Panc1 (cell line): ENCODE measurements around the gene FCN1. TPM values are rescaled to one million over a fixed set of nuclear protein-coding genes. Genes with fewer than 3 reads are reported as not detected.

ENCODE experiments used
- ATAC-seq: fragments of 200-7000 bp; cut with Tn5 transposase; 2 replicates; pipeline ENCODE4 v1.9.1; 2020; ENCODE audit warnings: mild to moderate bottlenecking, moderate library complexity
- BruUV-seq: library from RNA; stranded (reverse); fragments of 400-500 nt; replicated peaks from 2 replicates; lab custom pipeline; 2021; lab: Mats Ljungman, UMichigan
- CTCF ChIA-PET: fragments of 300-600 bp; sonication (Branson Sonifier 250); formaldehyde crosslinking; loops from one replicate; lab custom pipeline; 2022; ENCODE audit warnings: antibody characterized with exemption; lab: Charles Lee
- POLR2A ChIA-PET: fragments of 300-600 bp; sonication (Branson Sonifier 250); formaldehyde crosslinking; loops from one replicate; lab custom pipeline; 2022; ENCODE audit warnings: antibody characterized with exemption; lab: Charles Lee
- DNase-seq: peaks from one replicate; pipeline ENCODE4 v3.0.0-alpha.2; 2010; ENCODE audit warnings: low read depth, low spot score
- H3K27ac ChIP-seq: 2 replicates; pipeline ENCODE4 v1.5.1; 2011; ENCODE audit warnings: mild to moderate bottlenecking, low read length, inconsistent platforms
- H3K27me3 ChIP-seq: fragments of 200-500 bp; sonication (Bioruptor generic); 2 replicates; pipeline ENCODE4 v1.6.0; 2014; ENCODE audit warnings: low read length, inconsistent platforms; ENCODE audit not compliant: control insufficient read depth, insufficient read depth
- H3K36me3 ChIP-seq: fragments of 200-500 bp; sonication (Bioruptor generic); 2 replicates; pipeline ENCODE4 v1.5.1; 2014; ENCODE audit warnings: inconsistent platforms, mild to moderate bottlenecking, low read length, moderate library complexity; ENCODE audit not compliant: control insufficient read depth, insufficient read depth
- H3K4me1 ChIP-seq: 2 replicates; pipeline ENCODE4 v1.5.1; 2011; ENCODE audit warnings: inconsistent platforms, mild to moderate bottlenecking, low read length, moderate library complexity; ENCODE audit not compliant: control insufficient read depth, insufficient read depth
- H3K4me3 ChIP-seq, 2 experiments: 2 replicates each; pipeline ENCODE4 v1.5.1; 2011 to 2012; ENCODE audit warnings: low read depth in 2 of 2, low read length in 2 of 2, mild to moderate bottlenecking in 2 of 2, inconsistent platforms in 1 of 2, moderate library complexity in 1 of 2
- H3K9me3 ChIP-seq: fragments of 200-500 bp; sonication (Bioruptor generic); 2 replicates; pipeline ENCODE4 v1.5.1; 2014; ENCODE audit warnings: low read depth, mild to moderate bottlenecking, inconsistent platforms, low read length, moderate library complexity; ENCODE audit not compliant: control insufficient read depth, insufficient read depth
- CTCF ChIP-seq: fragments of 450-650 bp; IDR thresholded peaks from 2 replicates; pipeline ENCODE4 v1.5.1; 2017; ENCODE audit warnings: mild to moderate bottlenecking
- POLR2AphosphoS5 ChIP-seq: IDR thresholded peaks from 2 replicates; pipeline ENCODE4 v1.6.1; 2012; ENCODE audit warnings: mild to moderate bottlenecking, low read depth, low read length, moderate library complexity
- REST ChIP-seq, 2 experiments: IDR thresholded peaks; 2 replicates each; pipeline ENCODE4 v1.6.1; 2011 to 2012; ENCODE audit warnings: low read depth in 2 of 2, control low read depth in 1 of 2, low read length in 1 of 2, mild to moderate bottlenecking in 1 of 2, moderate library complexity in 1 of 2; ENCODE audit not compliant: insufficient read depth in 1 of 2
- SIN3A ChIP-seq: IDR thresholded peaks from 2 replicates; pipeline ENCODE4 v1.6.1; 2012; ENCODE audit warnings: low read depth, mild to moderate bottlenecking, low read length, moderate library complexity, borderline replicate concordance; ENCODE audit not compliant: insufficient read depth
- TCF7L2 ChIP-seq: IDR thresholded peaks from 2 replicates; pipeline ENCODE4 v1.6.1; 2011; ENCODE audit warnings: mild to moderate bottlenecking, low read depth, low read length, inconsistent platforms
- in situ Hi-C: cut with HindIII; loops from 2 replicates; pipeline ENCODE4 v1.10.0; 2016; ENCODE audit warnings: low sequenced_read_pairs, low pct_unique_long_range_greater_than_20kb
- intact Hi-C: fragments of 100-400 bp; cut with micrococcal nuclease; formaldehyde crosslinking; loops from one replicate; pipeline ENCODE4 v1.10.0; 2022; ENCODE audit not compliant: unreplicated experiment
- total RNA-seq: library from RNA; stranded (reverse); gene quantifications from one replicate; pipeline ENCODE4 v1.2.1, GENCODE V29; 2021; ENCODE audit not compliant: unreplicated experiment

The FCN1 gene
- total RNA-seq, 1 experiment from 2014 or later = not detected

GRCh38 chr9:134966270-134966669 lies 48.6 kb upstream of the FCN1 start:
- no TSS peak for BruUV-seq
- in situ Hi-C loops (no loop called here), intact Hi-C loops (no loop called here)
- TF ChIP-seq SIN3A (no peak), TCF7L2 (no peak), POLR2AphosphoS5 (no peak), CTCF (no peak), REST (IDR thresholded peaks at IDR 0.05; ENCODE audit: insufficient read depth in 1 of 2, low read depth in 2 of 2, low read length in 1 of 2) (no peak)
- H3K4me1 ChIP-seq = no peaks in the 10 kb centered on the region
- H3K27ac ChIP-seq = no peak overlapping the region
- CTCF ChIA-PET = interaction anchor here (0.6 kb wide), 1 partner anchor 1507 kb away, joined by 7 read pairs; the partner anchor contains the start of gene CACFD1
- H3K9me3 ChIP-seq = no peaks in the 10 kb centered on the region
- no peak for DNase-seq
- no peak overlapping the region for H3K4me3 ChIP-seq
- no peaks in the 10 kb centered on the region; the same call in 1 of the 2 replicates for H3K36me3 ChIP-seq
- ATAC-seq = no peak
- POLR2A ChIA-PET = no interaction called here
- H3K27me3 ChIP-seq = peaks cover 2% of the 10 kb centered on the region

- BruUV-seq = no TSS peak
- Histone ChIP-seq H3K4me3 (no peak overlapping the region), H3K9me3 (no peaks in the 10 kb centered on the region), H3K27me3 (peaks cover 2% of the 10 kb centered on the region), H3K27ac (no peak overlapping the region), H3K4me1 (no peaks in the 10 kb centered on the region), H3K36me3 (no peaks in the 10 kb centered on the region; the same call in 1 of the 2 replicates)
- ChIA-PET POLR2A (no interaction called here), CTCF (no interaction called here)
- TF ChIP-seq CTCF (no peak), POLR2AphosphoS5 (no peak), TCF7L2 (no peak), SIN3A (no peak), REST (IDR thresholded peaks at IDR 0.05; ENCODE audit: insufficient read depth in 1 of 2, low read depth in 2 of 2, low read length in 1 of 2) (no peak)
- ATAC-seq (no peak), DNase-seq (no peak)
- intact Hi-C loops = no loop called here
- in situ Hi-C loops = no loop called here
Measured at GRCh38 chr9:134965851-134966250, 48.1 kb upstream of the FCN1 start.
